T-cell (primary cell): ENCODE results near the gene TMEM86B. TPM values are rescaled to one million over a fixed set of nuclear protein-coding genes. Genes with fewer than 3 reads are reported as not detected.

Source experiments
- ATAC-seq, 4 experiments: fragments of 200-7000 bp in 3 of 4; fragments of 150-1000 bp in 1 of 4; cut with Tn5 transposase; replicated peaks in 1 of 4; 1 replicate in 3 of 4; 2 replicates in 1 of 4; pipeline ENCODE4 v1.10.0; 2021; ENCODE audit warnings: moderate library complexity in 3 of 4, mild to moderate bottlenecking in 2 of 4, moderate number of reproducible peaks in 1 of 4
- CTCF ChIA-PET, 2 donors: fragments of 300-600 bp; sonication (Branson Sonifier 250); formaldehyde crosslinking; loops; one replicate each; lab custom pipeline; 2022; ENCODE audit warnings: antibody characterized with exemption in 2 of 2; lab: Charles Lee
- POLR2A ChIA-PET, 2 donors: fragments of 300-600 bp; sonication (Branson Sonifier 250); formaldehyde crosslinking; loops; one replicate each; lab custom pipeline; 2022; ENCODE audit warnings: antibody characterized with exemption in 2 of 2; lab: Charles Lee
- DNase-seq, 35 experiments: peaks; one replicate each; pipeline versions ENCODE4 v3.0.0 to v3.0.0-alpha.2; 2013 to 2023
- H3K27ac ChIP-seq: one replicate; pipeline ENCODE4 v1.5.1; 2013; ENCODE audit warnings: low read length
- H3K27me3 ChIP-seq, 2 experiments: replicated peaks in 1 of 2; 1 replicate in 1 of 2; 2 replicates in 1 of 2; pipeline versions ENCODE4 v1.6.1 to v1.7.0; 2013; ENCODE audit warnings: low read length in 1 of 2, mixed read lengths in 1 of 2; ENCODE audit not compliant: control insufficient read depth in 2 of 2, insufficient read depth in 2 of 2; ENCODE audit errors: extremely low read depth in 1 of 2
- H3K36me3 ChIP-seq, 2 donors: 1 replicate in 1 of 2; 2 replicates in 1 of 2; pipeline versions ENCODE4 v1.6.1 to v1.7.0; 2013; ENCODE audit warnings: low read length in 1 of 2; ENCODE audit not compliant: control insufficient read depth in 2 of 2, insufficient read depth in 1 of 2; ENCODE audit errors: extremely low read depth in 1 of 2
- H3K4me1 ChIP-seq, 2 experiments: 1 replicate in 1 of 2; 2 replicates in 1 of 2; pipeline versions ENCODE4 v1.6.1 to v1.7.0; 2013; ENCODE audit warnings: low read length in 2 of 2, mixed read lengths in 1 of 2; ENCODE audit not compliant: insufficient read depth in 2 of 2, control insufficient read depth in 1 of 2; ENCODE audit errors: extremely low read depth in 1 of 2
- H3K4me3 ChIP-seq, 2 donors: 1 replicate in 1 of 2; 2 replicates in 1 of 2; pipeline versions ENCODE4 v1.5.1 to v1.7.0; 2013; ENCODE audit warnings: mild to moderate bottlenecking in 2 of 2, low read length in 1 of 2, moderate library complexity in 1 of 2; ENCODE audit not compliant: control insufficient read depth in 1 of 2; ENCODE audit errors: extremely low read depth in 1 of 2
- H3K9me3 ChIP-seq: 2 replicates; pipeline ENCODE4 v1.7.0; 2013
- H3K27ac Mint-ChIP-seq, 2 donors: one replicate each; pipeline ENCODE4 v1.8.0; 2020 to 2021; ENCODE audit warnings: mild to moderate bottlenecking in 2 of 2, mixed read lengths in 2 of 2
- H3K27me3 Mint-ChIP-seq, 2 donors: one replicate each; pipeline ENCODE4 v1.8.0; 2021 to 2022; ENCODE audit warnings: mixed read lengths in 2 of 2
- H3K36me3 Mint-ChIP-seq: one replicate; pipeline ENCODE4 v1.8.0; 2021; ENCODE audit warnings: mixed read lengths
- H3K4me1 Mint-ChIP-seq, 3 donors: one replicate each; pipeline ENCODE4 v1.8.0; 2020 to 2022; ENCODE audit warnings: mixed read lengths in 3 of 3, mild to moderate bottlenecking in 1 of 3
- H3K4me3 Mint-ChIP-seq, 3 donors: one replicate each; pipeline ENCODE4 v1.8.0; 2020 to 2022; ENCODE audit warnings: mild to moderate bottlenecking in 3 of 3, mixed read lengths in 3 of 3, moderate library complexity in 3 of 3
- H3K9me3 Mint-ChIP-seq, 3 donors: one replicate each; pipeline ENCODE4 v1.8.0; 2020 to 2022; ENCODE audit warnings: mixed read lengths in 3 of 3
- WGBS: methylation state at CpG from one replicate; pipeline ENCODE4 v1.1.5; 2013; ENCODE audit warnings: missing lambda C conversion rate; ENCODE audit not compliant: insufficient coverage; 5-methylcytosine and 5-hydroxymethylcytosine counted together
- total RNA-seq, 35 experiments: library from RNA in 6 of 35; stranded (reverse) in 6 of 35; fragments of 120-200 nt in 1 of 35; gene quantifications; one replicate each; pipeline versions ENCODE4 v1.2.1 to v1.2.4 and lab custom pipeline; 2013 to 2026

The TMEM86B gene
- total RNA-seq, 5 donors from 2014 or later (not counting 1 experiment from before 2014, with no cell fraction given), result 10.6 to 22.4 (median 18.2) TPM

- ATAC-seq, result peak; percentile 17 to 31 (median 24)
Measured at GRCh38 chr19:55258476-55258827, 29.9 kb upstream of the TMEM86B start.

DNA sequence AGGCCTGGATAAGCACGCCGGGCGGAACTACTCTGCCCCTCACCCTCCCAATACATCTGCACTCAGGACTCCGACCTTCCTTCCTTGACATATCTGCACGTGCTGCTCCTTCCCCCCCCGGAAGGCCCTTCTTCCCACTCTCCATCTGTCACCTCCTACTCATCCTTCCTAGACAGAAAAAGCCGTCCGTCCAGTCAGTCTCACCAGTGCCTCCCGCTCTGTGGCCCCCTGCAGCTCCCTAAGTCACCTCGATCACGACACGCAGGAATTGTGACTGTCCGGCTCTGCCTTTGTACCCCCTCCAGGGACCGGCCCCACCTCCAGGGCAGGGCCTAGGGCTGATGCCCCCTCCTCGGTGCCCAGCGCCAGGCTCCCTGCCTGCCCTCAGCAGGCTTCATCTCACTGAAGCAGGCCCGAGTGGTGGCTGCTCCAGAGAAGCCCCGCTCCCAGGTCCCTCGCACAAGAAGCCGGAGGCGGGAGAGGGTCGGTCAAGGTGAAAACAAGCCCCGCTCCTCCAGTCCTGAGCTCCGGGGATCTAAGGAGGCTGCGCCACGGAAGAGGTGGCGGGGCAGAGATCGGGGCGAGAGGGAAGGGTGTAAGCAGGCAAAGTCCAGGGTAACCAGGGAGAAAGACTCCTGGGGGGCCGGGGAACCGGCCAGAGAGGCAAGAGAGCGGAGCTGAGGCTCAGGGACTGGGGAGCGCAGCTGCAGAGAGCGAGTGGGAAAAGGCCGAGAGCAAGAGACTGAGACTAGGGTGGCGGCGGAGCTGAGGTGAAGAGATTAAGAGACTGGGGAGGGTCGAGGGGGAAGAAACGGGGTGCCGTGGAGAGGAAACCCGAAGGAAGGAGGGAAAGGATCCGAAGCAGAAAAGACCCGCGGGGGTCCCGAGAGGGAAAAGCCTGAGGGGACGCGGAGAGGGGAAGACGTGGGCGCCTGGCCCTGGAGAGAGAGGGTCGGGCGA is 29.2 kb upstream of the TMEM86B start:
- DNase-seq (peak in 6 of 35 experiments; percentile 14 to 38 (median 22)), ATAC-seq (no peak)
- H3K36me3 ChIP-seq, result peaks cover 4 to 6% of the 10 kb centered on the region in 2 donors
- CTCF ChIA-PET, result no interaction called here
- POLR2A ChIA-PET, result interaction anchor here in 1 of 2 donors (0.6 to 0.8 kb wide), 3 partner anchors 16 to 81 kb away, joined by 3 to 12 read pairs (median 3); no protein-coding TSS in a partner anchor
- H3K4me1 ChIP-seq, result peaks cover 32 to 61% of the 10 kb centered on the region in 2 experiments
- H3K27ac Mint-ChIP-seq, result peak overlapping the region; percentile 99
- H3K4me3 Mint-ChIP-seq, result peak overlapping the region; percentile 96 to 100 (median 97)
- peaks cover 51 to 60% (median 58%) of the 10 kb centered on the region in 3 donors for H3K4me1 Mint-ChIP-seq
- WGBS, result under 1% methylated on average over 49 of the region's 51 CpGs
- H3K27ac ChIP-seq, result peak overlapping the region; percentile 90
- H3K9me3 ChIP-seq, result no peaks in the 10 kb centered on the region
- H3K27me3 Mint-ChIP-seq, result no peaks in the 10 kb centered on the region
- no peaks in the 10 kb centered on the region for H3K9me3 Mint-ChIP-seq
- peak overlapping the region; percentile 79 to 86 for H3K4me3 ChIP-seq
- no peaks in the 10 kb centered on the region for H3K27me3 ChIP-seq
- peaks cover 4% of the 10 kb centered on the region for H3K36me3 Mint-ChIP-seq

More at GRCh38 chr19:55258476-55258827, 29.9 kb upstream of the TMEM86B start:
- WGBS, result 0% methylated on average over 51 of the region's 53 CpGs
- no peaks in the 10 kb centered on the region for H3K9me3 ChIP-seq
- ChIA-PET CTCF (interaction anchor here in 1 of 2 donors (0.6 to 1.1 kb wide), 2 partner anchors 22 to 374 kb away, joined by 4 to 8 read pairs; partner anchors contain the start of gene HSPBP1), POLR2A (interaction anchor here in 1 of 2 donors (0.6 to 1.5 kb wide), 3 partner anchors 17 to 81 kb away, joined by 9 to 12 read pairs (median 10); partner anchors contain the start of gene HSPBP1)
- no peaks in the 10 kb centered on the region for H3K27me3 ChIP-seq
- H3K36me3 Mint-ChIP-seq, result peaks cover 4% of the 10 kb centered on the region
- peak overlapping the region; percentile 83 to 100 (median 91) for H3K4me3 Mint-ChIP-seq
- peaks cover 4 to 6% of the 10 kb centered on the region in 2 donors for H3K36me3 ChIP-seq
- peak overlapping the region; percentile 87 for H3K27ac ChIP-seq
- H3K9me3 Mint-ChIP-seq, result no peaks in the 10 kb centered on the region
- no peaks in the 10 kb centered on the region for H3K27me3 Mint-ChIP-seq
- H3K27ac Mint-ChIP-seq, result peak overlapping the region; percentile 94 to 99
- peak in 12 of 35 experiments; percentile 18 to 64 (median 34) for DNase-seq
- peak overlapping the region; percentile 79 to 86 for H3K4me3 ChIP-seq
- H3K4me1 ChIP-seq, result peaks cover 25 to 54% of the 10 kb centered on the region in 2 experiments
- peaks cover 44 to 53% (median 51%) of the 10 kb centered on the region in 3 donors for H3K4me1 Mint-ChIP-seq

DNA sequence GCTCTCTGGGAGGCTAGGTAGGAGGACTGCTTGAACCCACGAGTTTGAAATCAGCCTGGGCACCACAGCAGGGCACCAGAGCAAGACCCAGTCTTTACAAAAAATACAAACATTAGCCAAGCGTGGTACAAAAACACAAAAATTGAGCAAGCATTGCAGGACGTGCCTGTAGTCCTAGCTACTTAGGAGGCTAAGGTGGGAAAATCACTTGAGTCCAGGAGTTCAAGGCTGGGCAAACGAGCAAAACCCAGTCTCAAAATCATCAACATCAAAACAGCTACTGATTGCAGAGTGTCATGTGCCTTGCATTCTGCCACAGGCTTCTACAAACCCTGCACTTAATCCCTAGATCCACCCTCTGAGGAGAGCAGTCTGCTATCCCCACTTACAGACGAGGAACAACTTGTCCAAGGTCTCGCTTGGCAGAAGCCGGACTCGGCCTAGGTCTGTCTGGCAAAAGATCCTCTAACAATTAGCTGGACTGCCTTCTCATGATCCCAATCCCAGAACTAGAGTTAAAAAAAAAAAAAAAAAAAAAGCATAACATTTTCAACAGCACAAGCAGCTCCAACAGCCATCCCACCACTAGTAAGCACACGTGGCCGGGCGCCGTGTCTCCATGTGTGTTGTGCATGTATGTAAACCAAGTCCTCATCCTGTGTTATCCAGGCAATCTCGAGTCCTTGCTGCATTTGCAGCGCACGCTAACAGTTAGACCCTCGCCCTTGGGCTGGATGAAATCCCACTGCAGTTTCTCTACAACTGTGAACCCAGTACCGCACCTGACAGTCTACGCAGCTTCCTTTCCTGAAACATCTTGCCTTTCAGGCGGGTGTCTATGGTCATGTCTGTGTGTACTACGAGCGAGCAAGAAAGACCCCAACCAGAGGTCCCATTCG is 28.2 kb upstream of the TMEM86B start:
- H3K4me1 ChIP-seq, result peaks cover 36 to 70% of the 10 kb centered on the region in 2 experiments
- peaks cover 0 to under 1% of the 10 kb centered on the region in 2 donors for H3K36me3 ChIP-seq
- Mint-ChIP-seq H3K36me3 (peaks cover under 1% of the 10 kb centered on the region), H3K4me1 (peaks cover 59 to 67% (median 63%) of the 10 kb centered on the region in 3 donors), H3K9me3 (no peaks in the 10 kb centered on the region), H3K27me3 (no peaks in the 10 kb centered on the region), H3K4me3 (peak overlapping the region; percentile 96 to 100 (median 97)), H3K27ac (peak overlapping the region; percentile 99)
- H3K27me3 ChIP-seq, result no peaks in the 10 kb centered on the region
- whole genome bisulfite sequencing, result 8% methylated on average over 16 of the region's 22 CpGs
- H3K27ac ChIP-seq, result peak overlapping the region; percentile 90
- ChIA-PET CTCF (interaction anchor here in 1 of 2 donors (0.6 to 1.5 kb wide), 4 partner anchors 21 to 167 kb away, joined by 3 to 4 read pairs (median 3); partner anchors contain the start of genes HSPBP1 and KMT5C), POLR2A (interaction anchor here in 1 of 2 donors (0.6 to 0.8 kb wide), 2 partner anchors 20 to 82 kb away, joined by 3 read pairs; no protein-coding TSS in a partner anchor)
- peak in 1 of 35 experiments; percentile 40 for DNase-seq
- H3K4me3 ChIP-seq, result peak overlapping the region; percentile 79 to 86
- no peak for ATAC-seq
- no peaks in the 10 kb centered on the region for H3K9me3 ChIP-seq

GRCh38 chr19:55255618-55256423 is 27.3 kb upstream of the TMEM86B start:
- H3K4me3 ChIP-seq, result peak overlapping the region; percentile 86 to 91
- Mint-ChIP-seq H3K27me3 (no peaks in the 10 kb centered on the region), H3K4me3 (peak overlapping the region; percentile 96 to 100 (median 97)), H3K9me3 (no peaks in the 10 kb centered on the region), H3K36me3 (peaks cover 8% of the 10 kb centered on the region), H3K27ac (peak overlapping the region; percentile 99), H3K4me1 (peaks cover 69 to 77% (median 73%) of the 10 kb centered on the region in 3 donors)
- no peaks in the 10 kb centered on the region for H3K27me3 ChIP-seq
- ChIA-PET POLR2A (interaction anchor here (0.5 to 2.5 kb wide), 6 partner anchors 20 to 138 kb away, joined by 3 to 11 read pairs (median 4); partner anchors contain the start of genes HSPBP1 (in 1 of the 2) and KMT5C (in 1 of the 2)), CTCF (interaction anchor here in 1 of 2 donors (0.6 to 1.5 kb wide), 4 partner anchors 22 to 167 kb away, joined by 3 to 4 read pairs (median 3); partner anchors contain the start of genes HSPBP1 and KMT5C)
- peaks cover 0 to 4% of the 10 kb centered on the region in 2 donors for H3K36me3 ChIP-seq
- H3K9me3 ChIP-seq, result no peaks in the 10 kb centered on the region
- WGBS, result 6% methylated on average over 17 of the region's 17 CpGs
- peak in 24 of 35 experiments; percentile 18 to 55 (median 30) for DNase-seq
- no peak for ATAC-seq
- H3K4me1 ChIP-seq, result peaks cover 44 to 80% of the 10 kb centered on the region in 2 experiments
- H3K27ac ChIP-seq, result peak overlapping the region; percentile 90

DNA sequence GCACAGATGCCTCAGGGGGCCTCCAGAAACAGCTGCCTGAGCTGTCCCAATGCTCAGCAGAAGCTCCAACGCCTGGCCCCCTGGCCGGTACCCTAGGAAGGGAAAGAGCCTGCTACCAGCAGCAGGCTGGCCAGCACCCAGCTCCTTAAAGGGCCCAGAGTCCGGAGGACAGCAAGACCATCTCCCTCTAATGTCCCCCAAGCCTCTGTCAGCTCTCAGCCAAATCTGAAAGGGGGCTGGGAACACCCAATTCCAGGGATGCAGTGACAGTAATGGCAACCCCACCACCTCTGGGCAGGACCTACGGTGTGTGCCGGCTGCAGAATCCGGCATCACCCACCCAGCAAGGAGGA is 26.0 kb upstream of the TMEM86B start:
- DNase-seq (no peak), ATAC-seq (no peak)
- H3K4me1 Mint-ChIP-seq, result peaks cover 73 to 81% (median 74%) of the 10 kb centered on the region in 3 donors
- Histone ChIP-seq H3K27me3 (no peaks in the 10 kb centered on the region), H3K4me3 (peak overlapping the region; percentile 86 to 91), H3K4me1 (peaks cover 49 to 85% of the 10 kb centered on the region in 2 experiments), H3K9me3 (no peaks in the 10 kb centered on the region), H3K27ac (peak overlapping the region; percentile 90), H3K36me3 (peaks cover 0 to 15% of the 10 kb centered on the region in 2 donors)
- no peaks in the 10 kb centered on the region for H3K9me3 Mint-ChIP-seq
- H3K36me3 Mint-ChIP-seq, result peaks cover 10% of the 10 kb centered on the region
- H3K27ac Mint-ChIP-seq, result peak overlapping the region; percentile 99
- ChIA-PET POLR2A (interaction anchor here (0.6 to 2.5 kb wide), 6 partner anchors 25 to 350 kb away, joined by 3 to 11 read pairs (median 4); partner anchors contain the start of genes HSPBP1 (in 1 of the 2), KMT5C (in 1 of the 2) and UBE2S (in 1 of the 2)), CTCF (interaction anchor here in 1 of 2 donors (0.6 to 1.8 kb wide), 3 partner anchors 25 to 213 kb away, joined by 3 to 9 read pairs (median 3); partner anchors contain the start of gene HSPBP1)
- 3% methylated on average over 5 of the region's 6 CpGs for WGBS
- H3K4me3 Mint-ChIP-seq, result peak overlapping the region; percentile 96 to 100 (median 97)
- no peaks in the 10 kb centered on the region for H3K27me3 Mint-ChIP-seq
